ENCODE results near the gene KRTAP12-1.
"Not testable (repeated sequence)": the region's sequence is repeated elsewhere in the genome, so short reads cannot be mapped to it uniquely, and the experiment has no call there.

Gene KRTAP12-1

GRCh38 chr21:44664691-44665090 is 17.3 kb downstream of the KRTAP12-1 start:
- DNase-seq, result no peak

- DNase-seq, result not testable (repeated sequence)
Observed at GRCh38 chr21:44661567-44661966, 20.4 kb downstream of the KRTAP12-1 start.

GRCh38 chr21:44658913-44659595 is 22.9 kb downstream of the KRTAP12-1 start:
- DNase-seq, result no peak

GRCh38 chr21:44658541-44658910 is 23.4 kb downstream of the KRTAP12-1 start:
- no peak for DNase-seq

GRCh38 chr21:44657635-44658540 is 24.1 kb downstream of the KRTAP12-1 start, which contains the start of gene KRTAP12-3:
Gene KRTAP12-3, plus strand, starts transcription at chr21:44657932. Its CDS starts 48 bp downstream, at chr21:44657980.
- DNase-seq, result no peak

- DNase-seq, result no peak
Observed at GRCh38 chr21:44656868-44657267, 25.1 kb downstream of the KRTAP12-1 start.

GRCh38 chr21:44654576-44655175 is 27.3 kb downstream of the KRTAP12-1 start, which contains the start of gene KRTAP12-4:
Gene KRTAP12-4, minus strand, starts transcription at chr21:44654659. Its CDS starts 45 bp downstream, at chr21:44654614.
- DNase-seq, result no peak

- DNase-seq, result no peak
Observed at GRCh38 chr21:44653656-44654575, 28.0 kb downstream of the KRTAP12-1 start.

GRCh38 chr21:44653123-44653522 is 28.8 kb downstream of the KRTAP12-1 start:
- no peak for DNase-seq

- no peak for DNase-seq
Observed at GRCh38 chr21:44650973-44651675, 30.8 kb downstream of the KRTAP12-1 start.

- DNase-seq, result no peak
Observed at GRCh38 chr21:44650265-44650972, 31.5 kb downstream of the KRTAP12-1 start.

GRCh38 chr21:44649521-44650100 is 32.4 kb downstream of the KRTAP12-1 start:
- no peak for DNase-seq

GRCh38 chr21:44648557-44649311 is 33.2 kb downstream of the KRTAP12-1 start:
- no peak for DNase-seq

GRCh38 chr21:44647222-44647552 is 34.8 kb downstream of the KRTAP12-1 start:
- no peak for DNase-seq

- DNase-seq, result not testable (repeated sequence)
Observed at GRCh38 chr21:44646366-44647221, 35.4 kb downstream of the KRTAP12-1 start, which contains the start of gene KRTAP10-11. Gene KRTAP10-11, plus strand, starts transcription at chr21:44646414. Its CDS starts 45 bp downstream, at chr21:44646459.

- no peak for DNase-seq
Observed at GRCh38 chr21:44644878-44645277, 37.1 kb downstream of the KRTAP12-1 start.

- no peak for DNase-seq
Observed at GRCh38 chr21:44643741-44644310, 38.1 kb downstream of the KRTAP12-1 start.

- DNase-seq, result no peak
Observed at GRCh38 chr21:44640761-44641160, 41.2 kb downstream of the KRTAP12-1 start.

- DNase-seq, result no peak
Observed at GRCh38 chr21:44639331-44639655, 42.7 kb downstream of the KRTAP12-1 start.

All from NCI-H1436 treated with DMSO at 0.1 percent for 48 hours (cell line).